NOMO-1 treated with DMSO at 0.1 percent for 48 hours (cell line): ENCODE measurements around the gene TNFRSF11A.
A peak's percentile ranks its signal among the peaks of the same experiment; 100 is the strongest.

ENCODE experiments used
- DNase-seq: peaks from one replicate; lab custom pipeline; 2025; ENCODE audit not compliant: unreplicated experiment; lab: John Stamatoyannopoulos, UW

The TNFRSF11A gene

DNA sequence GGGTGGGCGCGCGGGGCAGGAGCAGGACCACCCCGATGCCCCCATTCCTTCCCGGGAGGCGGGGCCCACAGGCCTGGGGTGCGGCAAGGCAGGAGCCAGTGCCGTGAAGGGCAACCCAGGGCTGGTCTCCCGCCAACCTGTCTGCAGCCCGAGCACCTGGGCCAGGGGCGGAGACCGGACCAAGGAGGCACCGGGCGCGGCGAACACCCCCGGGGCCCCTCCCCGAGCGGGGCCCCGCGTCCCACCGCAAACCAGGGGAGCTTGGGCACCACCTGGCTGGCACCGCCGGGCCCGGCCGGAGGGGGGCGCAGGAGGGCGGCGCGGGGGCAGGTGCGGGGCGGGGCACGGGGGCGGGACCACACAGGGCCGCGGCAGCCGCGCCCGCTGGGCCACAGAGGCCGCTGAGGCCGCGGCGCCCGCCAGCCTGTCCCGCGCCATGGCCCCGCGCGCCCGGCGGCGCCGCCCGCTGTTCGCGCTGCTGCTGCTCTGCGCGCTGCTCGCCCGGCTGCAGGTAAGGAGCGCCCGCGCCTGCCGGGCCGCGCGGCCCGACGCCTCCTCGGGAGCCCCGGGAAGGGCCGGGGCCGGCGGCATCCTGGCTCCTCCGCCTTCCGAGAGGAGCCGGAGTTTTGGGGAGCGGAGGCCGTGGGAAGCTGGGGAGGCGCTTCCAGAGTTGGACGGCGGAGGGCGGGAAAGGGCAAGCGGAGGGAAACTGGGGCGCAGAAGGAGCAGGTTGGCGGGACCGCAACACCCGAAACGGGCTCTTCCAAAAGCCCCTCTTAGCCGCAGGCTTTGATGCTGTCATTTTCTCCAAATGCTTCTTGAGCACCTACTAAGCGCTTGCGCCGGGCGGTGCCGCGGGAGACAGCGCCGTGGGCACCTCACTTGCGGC lies at the start of gene TNFRSF11A:
Gene TNFRSF11A (plus strand): TSS at position 394 of the 889 bp plus-strand sequence. CDS start 43 bp downstream, at position 437.
- DNase-seq = peak; percentile 36

DNA sequence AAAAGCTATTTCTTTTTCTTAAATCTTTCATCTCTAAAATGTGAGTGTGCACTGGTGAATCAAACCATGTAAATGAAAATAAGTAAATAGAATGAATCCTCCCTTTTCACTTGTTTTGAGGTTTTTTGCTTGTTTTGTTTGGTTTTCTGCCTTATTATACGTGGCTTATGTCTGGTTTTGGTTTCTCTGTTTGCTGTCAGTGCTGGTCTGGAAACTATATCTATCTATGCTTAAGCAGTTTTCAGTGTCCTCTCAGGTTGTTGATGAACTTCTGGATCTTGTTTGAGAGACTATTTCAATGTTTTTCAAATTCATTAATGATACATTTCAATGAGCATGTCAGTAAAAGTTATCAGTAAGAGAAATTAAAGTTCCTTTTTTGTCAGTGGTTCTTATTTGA lies 48.1 kb upstream of the TNFRSF11A start:
- DNase-seq = no peak

DNA sequence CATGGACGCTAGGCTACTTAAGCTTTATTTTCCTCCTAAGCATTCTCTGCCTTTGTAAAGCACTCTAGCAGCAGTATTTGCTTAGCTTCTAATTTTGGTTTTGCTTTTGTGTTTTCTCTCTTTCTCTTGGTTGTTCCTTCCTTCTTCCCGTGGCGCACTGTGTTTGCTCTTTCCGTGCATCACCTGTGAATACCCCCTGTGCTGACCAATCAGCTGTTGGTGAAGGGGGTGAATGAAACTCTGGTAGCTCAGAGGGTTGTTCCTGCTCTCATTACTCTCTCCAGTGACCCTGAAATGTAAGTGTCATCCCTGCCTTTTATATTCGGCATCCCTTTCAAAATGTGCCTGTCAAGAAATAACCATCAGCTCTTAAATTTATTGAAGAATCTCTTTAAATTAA lies 45.5 kb upstream of the TNFRSF11A start:
- no peak for DNase-seq

DNA sequence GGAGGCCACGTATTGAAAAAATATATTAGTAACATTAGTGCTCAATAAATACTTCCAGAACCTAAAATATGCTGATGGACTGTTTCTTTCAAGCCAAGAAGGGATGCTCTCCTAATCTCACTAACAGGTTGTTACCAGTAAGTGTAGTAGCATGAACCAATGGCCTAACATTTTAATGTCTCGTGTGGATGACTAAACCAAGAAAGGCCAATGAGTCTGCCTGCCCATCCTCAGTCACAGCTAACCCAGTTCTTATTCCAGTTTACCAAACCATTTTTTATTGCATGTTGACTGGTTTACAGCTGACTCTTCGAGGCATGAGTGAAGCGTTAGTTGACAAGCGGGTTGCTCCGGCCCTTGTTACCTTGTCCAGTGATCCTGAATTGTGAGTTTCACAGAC lies 45.1 kb upstream of the TNFRSF11A start:
- DNase-seq = no peak

DNA sequence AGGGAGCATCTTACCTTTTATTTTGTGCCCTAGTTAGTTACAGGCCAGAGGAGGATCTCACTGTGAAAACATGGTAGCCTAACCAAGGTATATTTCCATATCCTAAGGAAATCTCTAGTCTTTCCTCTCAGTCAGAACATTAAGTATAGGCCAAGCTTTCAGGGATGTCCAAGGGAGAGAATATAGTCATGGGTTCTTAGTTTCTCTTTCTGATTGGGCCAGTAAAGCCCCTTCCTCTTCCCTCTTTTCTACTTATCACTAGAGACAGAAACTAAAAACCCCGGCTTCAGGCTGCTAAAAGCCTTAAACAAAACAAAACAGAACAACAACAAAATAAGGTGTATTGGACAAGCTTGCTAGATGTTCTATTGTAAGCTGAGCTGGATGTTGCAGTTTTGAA lies 44.3 kb upstream of the TNFRSF11A start:
- DNase-seq = no peak

DNA sequence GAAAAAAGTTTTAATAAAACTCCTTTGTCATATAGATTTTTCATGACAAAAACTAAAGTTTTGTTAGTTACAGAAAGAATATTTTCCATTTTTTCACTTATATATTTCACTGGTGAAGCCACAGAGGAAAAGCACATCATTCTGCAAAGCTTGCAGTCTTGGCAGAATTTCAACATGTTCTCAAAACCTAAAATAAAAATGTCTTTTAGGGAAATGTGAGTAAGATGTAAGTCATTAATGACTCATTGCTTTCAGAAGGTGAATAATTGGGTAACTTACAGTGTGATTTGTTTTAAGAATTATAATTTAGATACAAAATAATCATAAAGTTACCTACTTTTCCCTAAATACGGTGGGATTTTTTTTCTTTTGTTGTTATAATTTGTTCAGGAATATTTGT lies 43.4 kb upstream of the TNFRSF11A start:
- peak; percentile 85 for DNase-seq

DNA sequence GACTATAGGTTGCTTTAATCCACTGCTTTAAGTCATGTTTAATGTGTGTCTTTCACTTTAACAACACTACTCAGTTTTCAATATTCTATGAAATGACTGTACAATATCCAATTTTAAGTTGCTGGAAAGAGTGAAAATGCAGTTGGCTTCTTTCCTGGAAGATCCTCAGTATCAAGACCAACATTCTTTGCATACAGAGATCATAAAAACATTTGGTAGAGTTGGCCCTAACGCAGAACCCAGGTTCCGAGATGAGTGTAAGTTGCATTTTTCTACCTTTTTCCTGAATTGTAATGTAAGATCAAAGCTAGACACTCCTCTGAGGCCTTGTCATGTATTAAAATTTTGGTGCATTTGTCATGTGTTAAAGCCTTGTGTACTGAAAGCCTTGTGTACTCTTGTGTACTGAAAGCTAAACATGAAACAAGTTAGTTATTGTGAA lies 42.9 kb upstream of the TNFRSF11A start:
- no peak for DNase-seq

DNA sequence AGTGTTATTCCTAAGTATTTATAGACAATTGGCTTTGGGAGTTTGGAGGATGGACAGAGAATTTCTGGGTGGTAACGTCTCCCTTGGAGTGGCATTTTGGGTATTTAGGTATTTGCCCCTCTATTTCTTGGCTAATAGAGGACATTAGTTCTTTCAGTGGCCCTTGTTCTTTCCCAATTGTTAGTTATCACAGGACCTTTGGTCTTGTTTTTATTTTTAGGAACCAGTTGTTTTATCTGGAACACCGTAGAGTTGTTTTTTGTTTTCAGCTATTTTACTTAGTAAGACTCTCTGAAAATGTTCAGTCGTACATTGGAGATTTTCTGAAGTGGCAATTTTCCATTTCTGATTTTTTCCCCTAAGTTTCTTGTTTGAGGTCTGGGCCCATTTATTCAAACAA lies 40.5 kb upstream of the TNFRSF11A start:
- DNase-seq = no peak

DNA sequence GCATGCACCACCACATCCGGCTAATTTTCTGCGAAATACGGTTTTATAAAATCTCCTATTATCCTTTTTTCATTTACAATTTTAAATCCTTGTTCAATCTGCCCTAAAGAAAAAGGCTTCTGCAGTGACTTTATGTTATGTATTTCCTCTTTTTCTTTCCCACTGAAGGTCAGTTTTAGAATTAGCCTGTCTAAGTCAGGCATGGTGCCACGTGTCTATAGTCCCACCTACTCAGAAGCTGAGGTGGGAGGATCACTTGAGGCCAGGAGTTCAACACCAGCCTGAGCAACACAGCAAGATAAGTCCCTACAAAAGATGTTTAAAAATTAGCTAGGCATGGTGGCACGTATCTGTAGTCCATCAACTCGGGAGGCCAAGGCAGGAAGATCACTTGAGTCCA lies 39.8 kb upstream of the TNFRSF11A start:
- no peak for DNase-seq

DNA sequence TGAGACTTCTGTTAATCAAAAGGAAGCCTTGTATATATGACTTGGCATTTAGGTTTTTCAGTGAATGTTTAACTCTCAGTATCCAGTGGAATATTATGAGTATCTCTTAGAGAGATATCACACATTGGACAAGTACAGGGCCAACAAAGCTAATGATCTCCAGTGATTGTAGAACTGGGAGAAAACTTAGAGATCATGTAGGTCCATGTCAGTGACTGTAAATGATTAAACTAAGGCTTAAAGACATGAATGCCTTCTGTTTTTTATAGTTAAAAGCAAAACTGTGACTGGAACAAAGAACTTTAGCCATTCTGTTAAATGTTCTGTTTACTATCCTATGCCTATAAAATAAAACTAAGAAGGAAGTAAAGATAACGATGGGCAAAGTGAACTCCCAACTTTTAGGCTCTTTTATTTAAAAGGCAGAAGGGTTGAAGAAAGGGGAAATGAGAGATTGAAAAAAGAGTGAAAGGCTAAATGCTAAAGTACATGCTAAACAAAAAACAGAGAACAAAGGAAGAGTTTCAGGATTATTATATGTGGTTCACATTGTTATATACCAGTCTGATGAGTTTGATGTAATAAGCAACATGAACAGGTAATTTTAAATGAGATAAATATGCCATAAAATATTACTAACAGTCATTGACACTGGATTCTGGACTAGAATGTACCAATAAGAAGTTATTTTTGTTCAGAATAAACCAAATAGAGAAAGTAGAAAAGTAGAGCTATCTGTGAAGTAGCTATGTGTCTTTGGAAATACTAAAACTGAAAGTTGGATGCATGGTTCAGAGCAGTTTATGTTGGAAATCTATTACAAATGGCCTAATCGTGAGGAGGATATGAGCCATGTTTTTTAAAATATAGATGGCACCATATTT lies 37.1 kb upstream of the TNFRSF11A start:
- peak; percentile 38 for DNase-seq

DNA sequence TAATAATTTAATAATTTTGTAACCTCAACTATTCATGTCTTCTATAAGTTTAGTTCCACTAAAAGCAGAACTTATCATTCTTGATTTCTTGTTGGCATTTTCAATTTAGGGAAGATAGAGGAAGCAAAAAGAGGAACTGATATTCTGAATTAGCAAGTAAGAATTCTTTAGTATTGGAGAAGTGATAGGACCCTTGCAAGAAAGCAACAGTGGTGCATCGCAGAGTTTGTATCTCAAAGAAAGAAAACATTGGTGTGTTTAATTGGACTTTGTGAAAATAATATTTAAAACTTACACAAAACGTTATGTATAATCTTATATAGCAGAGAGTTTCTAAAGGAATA lies 36.5 kb upstream of the TNFRSF11A start:
- DNase-seq = peak; percentile 96

DNA sequence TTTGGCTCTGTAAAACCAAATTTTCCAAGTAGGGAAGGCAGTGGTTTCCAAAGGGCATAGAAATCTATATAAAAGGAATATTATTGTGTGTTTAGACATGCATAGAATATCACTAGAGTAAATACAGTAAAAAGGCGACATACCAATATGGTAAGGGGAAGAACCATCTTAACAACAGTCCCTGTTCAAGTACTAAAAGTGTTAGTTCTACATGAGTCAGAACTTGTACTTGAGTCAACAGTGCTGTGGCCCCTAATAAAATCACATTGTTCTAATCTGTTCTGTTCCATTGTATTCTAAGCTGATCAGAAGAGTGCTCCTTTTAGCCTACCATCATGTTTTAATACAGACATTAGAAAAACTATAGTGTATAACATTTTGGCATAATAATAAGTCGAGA lies 36.1 kb upstream of the TNFRSF11A start:
- DNase-seq = no peak

DNA sequence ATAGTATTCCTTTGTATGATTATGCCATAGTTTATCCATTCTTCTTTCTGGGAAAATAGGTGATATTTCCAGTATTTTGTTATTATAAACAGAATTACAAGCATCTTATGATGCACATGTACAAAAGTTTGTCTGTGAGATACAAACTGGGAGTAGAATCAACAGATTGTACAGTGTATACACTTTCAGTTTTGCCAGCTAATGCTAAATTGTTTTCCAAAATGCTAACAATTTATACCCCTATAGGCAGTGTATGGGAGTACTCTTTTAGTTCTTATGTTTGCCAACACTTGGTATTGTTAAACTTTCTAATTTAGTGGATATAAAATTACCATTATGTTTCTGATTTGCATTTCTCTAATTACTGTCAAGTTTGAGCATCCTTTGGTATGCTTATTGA lies 31.0 kb upstream of the TNFRSF11A start:
- DNase-seq = no peak

DNA sequence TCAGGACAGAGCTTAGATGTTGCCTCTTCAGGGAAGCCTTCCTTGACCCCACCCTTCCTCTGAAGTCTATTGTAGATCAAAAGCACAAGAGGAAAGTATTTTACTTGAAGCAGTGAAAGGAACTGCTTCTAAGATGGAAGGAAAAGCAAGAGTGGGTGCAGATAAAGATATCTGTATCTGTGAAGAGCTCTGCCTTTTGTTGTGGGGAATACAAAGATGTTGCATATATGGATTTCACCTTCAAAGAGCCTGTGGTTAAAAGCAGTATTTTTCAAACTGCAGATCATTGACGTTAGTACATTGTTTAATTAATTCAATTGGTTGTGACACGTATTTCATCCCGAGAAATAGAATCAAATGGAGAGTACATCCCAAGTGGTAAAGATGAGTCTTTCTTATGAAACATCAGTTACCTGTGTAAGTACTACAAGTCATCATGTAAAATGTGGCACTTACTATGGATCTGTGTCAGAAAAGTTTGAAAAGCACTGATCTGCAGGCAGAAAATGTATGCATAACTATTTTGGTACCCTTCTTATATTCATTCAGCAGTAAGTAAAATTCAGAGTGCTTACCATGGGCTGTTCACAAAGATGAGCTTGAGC lies 24.6 kb upstream of the TNFRSF11A start:
- no peak for DNase-seq

DNA sequence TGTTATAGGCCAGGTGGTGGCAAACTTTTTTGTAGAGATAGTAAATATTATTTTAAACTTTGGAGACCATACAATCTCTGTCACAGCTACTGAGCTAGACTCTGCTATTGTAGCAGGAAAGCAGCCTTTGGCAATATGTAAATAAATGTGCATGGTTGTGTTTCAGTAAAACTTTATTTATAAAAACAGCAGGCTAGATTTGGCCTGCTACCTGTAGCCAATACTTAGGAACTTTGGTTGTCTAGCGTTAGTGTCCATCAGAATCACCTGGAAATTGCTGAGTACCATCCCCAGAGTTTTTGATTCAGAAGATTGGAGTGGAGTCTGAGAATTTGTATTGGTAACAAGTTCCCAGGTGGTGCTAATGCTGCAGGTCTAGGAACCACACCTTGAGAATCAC lies 23.8 kb upstream of the TNFRSF11A start:
- no peak for DNase-seq

DNA sequence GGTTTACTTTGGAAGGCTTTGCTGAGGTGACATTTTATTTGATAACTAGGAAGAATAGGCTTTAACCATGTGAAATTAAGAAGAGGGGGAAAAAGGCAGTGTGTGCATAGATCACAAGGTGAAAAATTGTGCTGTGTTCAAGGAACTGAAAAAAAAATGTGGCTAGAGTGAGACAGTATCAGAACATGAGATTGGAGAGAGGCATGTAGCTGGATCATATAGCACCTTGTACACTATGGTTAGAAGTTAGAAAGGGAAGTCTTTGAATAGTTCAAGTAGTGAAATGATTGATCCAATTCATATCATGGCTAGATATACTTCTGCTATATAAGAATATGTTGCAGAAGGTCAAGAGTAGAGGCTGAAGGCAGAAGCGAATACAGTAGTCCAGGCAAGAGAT lies 12.3 kb upstream of the TNFRSF11A start:
- no peak for DNase-seq

DNA sequence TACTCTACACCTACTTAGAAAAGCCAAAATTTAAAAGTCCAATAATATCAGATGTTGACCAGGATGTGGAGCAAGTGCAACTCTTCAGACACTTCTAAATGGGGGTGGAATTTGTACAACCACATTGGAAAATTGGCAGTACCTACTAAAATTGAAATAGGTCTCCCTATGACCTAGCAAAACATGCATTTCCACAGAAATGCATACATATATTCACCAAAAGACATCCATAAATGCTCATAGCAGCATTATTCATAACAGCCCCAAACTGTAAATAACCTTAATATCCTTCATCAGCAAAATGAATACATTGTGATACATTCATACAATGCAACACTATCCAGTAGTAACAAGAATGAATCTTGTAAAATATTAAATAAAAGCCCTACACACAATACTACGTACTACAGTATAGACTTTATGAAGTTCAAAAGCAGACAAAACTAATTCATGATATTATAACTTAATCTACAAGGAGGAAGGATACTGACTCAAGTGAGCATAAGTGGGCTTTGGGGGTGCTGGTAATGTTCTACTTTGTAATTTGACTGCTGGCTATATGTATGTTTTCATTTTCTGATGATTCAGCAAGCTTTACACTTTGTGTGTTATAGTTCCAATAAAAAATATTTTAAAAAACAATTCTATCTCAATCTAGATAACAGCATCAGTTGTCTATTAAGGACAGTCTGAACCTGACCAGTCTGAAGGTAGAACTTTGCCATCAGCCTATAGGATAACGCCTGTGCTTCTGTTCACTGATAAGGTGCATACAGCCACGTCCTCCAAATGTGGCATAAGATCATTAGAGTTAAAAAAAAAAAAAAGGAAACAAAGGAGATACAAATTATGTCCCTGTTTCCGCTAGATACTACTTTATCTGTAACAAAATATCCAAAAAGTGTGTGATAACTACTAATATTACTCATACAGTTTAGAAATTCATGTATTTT lies 6.6 kb upstream of the TNFRSF11A start:
- no peak for DNase-seq

DNA sequence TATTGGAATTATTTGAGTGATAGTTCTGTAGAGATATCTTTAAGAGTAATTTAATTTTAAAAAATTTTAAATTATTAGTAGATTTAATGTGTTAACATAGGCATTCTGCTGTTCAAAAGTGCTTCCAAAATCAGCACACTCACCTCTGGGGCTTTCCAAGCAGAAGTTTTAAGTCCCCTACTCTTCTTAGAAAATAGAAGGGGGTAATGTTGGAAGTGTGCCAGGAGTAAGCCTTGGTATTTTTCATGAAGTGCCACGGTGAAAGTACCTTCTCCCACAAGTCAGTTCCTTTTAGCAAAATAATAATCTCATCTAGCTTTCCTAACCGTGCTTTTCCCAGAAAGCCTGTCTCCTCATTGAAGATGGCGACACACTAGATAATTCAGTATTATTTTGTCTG lies 3.9 kb upstream of the TNFRSF11A start:
- no peak for DNase-seq

DNA sequence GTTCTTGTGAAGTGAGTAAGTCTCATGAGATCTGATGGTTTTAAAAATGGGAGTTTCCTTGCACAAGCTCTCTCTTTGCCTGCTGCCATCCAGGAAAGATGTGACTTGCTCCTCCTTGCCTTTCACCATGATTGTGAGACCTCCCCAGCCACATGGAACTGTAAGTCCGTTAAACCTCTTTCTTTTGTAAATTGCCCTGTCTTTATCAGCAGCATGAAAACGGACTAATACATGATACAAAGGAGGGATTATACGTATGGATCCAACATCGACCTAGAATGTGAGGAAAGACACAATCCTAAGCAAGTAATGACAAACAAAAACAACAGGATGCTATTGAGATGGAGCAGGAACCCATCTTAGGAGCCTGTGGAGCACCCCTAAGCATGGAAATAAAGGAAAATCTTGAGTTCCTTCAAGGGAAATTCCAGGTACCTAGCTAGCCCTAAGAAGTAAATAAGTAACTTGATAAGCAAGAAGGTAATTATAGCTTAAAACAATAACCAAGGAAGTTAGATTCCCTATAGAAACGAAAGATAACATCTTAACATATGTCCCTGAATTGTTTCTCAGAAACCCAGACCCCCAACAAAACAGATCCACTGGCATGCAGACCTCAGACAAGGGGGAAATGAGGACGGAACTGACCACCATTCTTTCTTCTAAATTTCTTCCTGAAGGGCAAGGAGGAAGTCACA lies 1.5 kb upstream of the TNFRSF11A start:
- no peak for DNase-seq
